H1 (cell line): ENCODE data around the gene HERC3. TPM values are rescaled to one million over a fixed set of nuclear protein-coding genes. Genes with fewer than 3 reads are reported as not detected.

Source experiments
- CTCF ChIA-PET: fragments of 300-600 bp; sonication (Branson Sonifier 250); formaldehyde crosslinking; loops from one replicate; lab custom pipeline; 2021; ENCODE audit not compliant: partially characterized antibody; lab: Charles Lee
- POLR2A ChIA-PET: fragments of 300-600 bp; sonication (Branson Sonifier 250); formaldehyde crosslinking; loops from one replicate; lab custom pipeline; 2021; ENCODE audit warnings: inconsistent platforms; ENCODE audit not compliant: partially characterized antibody; lab: Charles Lee
- DNase-seq, 2 experiments: peaks; one replicate each; pipeline versions ENCODE4 v3.0.0 to v3.0.0-alpha.2; 2010 to 2022; ENCODE audit warnings: low spot score in 2 of 2, low read depth in 1 of 2, mixed read lengths in 1 of 2
- FAIRE-seq: peaks from 2 replicates; lab custom pipeline; 2011; peaks lifted over from hg19 to GRCh38; lab: Jason Lieb, UNC
- H2AFZ ChIP-seq: 2 replicates; pipeline ENCODE4 v1.8.1; 2012; ENCODE audit warnings: low read length, inconsistent platforms
- H2AK5ac ChIP-seq: 2 replicates; pipeline ENCODE4 v1.6.1; 2013; ENCODE audit warnings: low read depth, low read length
- H2BK120ac ChIP-seq: replicated peaks from 2 replicates; pipeline ENCODE3; 2013; ENCODE audit warnings: low read depth, low read length, inconsistent platforms
- H2BK12ac ChIP-seq: 2 replicates; pipeline ENCODE4 v1.6.1; 2013; ENCODE audit warnings: low read depth, low read length
- H2BK15ac ChIP-seq: 2 replicates; pipeline ENCODE4 v1.6.1; 2013; ENCODE audit warnings: low read length
- H2BK20ac ChIP-seq: 2 replicates; pipeline ENCODE4 v1.6.1; 2013; ENCODE audit warnings: low read length
- H2BK5ac ChIP-seq: 2 replicates; pipeline ENCODE4 v1.6.1; 2013; ENCODE audit warnings: low read depth, low read length
- H3K14ac ChIP-seq: 2 replicates; pipeline ENCODE4 v1.6.1; 2013; ENCODE audit warnings: inconsistent platforms; ENCODE audit not compliant: insufficient read length
- H3K18ac ChIP-seq: 2 replicates; pipeline ENCODE4 v1.6.1; 2013; ENCODE audit warnings: low read length; ENCODE audit errors: extremely low read depth
- H3K23ac ChIP-seq: 2 replicates; pipeline ENCODE4 v1.6.1; 2013; ENCODE audit warnings: inconsistent platforms; ENCODE audit not compliant: insufficient read length
- H3K23me2 ChIP-seq: 2 replicates; pipeline ENCODE4 v1.6.1; 2013; ENCODE audit warnings: low read depth, low read length
- H3K27ac ChIP-seq: 2 replicates; pipeline ENCODE4 v1.6.1; 2011; ENCODE audit warnings: low read depth, low read length, inconsistent platforms
- H3K27me3 ChIP-seq, 4 experiments: replicated peaks in 1 of 4; 1 replicate in 1 of 4; 2 replicates in 3 of 4; pipeline versions ENCODE4 v1.6.1 to v1.8.1; 2011 to 2013; ENCODE audit warnings: low read length in 3 of 4, mild to moderate bottlenecking in 3 of 4, inconsistent platforms in 2 of 4, mixed read lengths in 2 of 4, moderate library complexity in 1 of 4; ENCODE audit not compliant: control insufficient read depth in 3 of 4, insufficient read depth in 3 of 4; ENCODE audit errors: extremely low read depth in 1 of 4
- H3K36me3 ChIP-seq, 4 experiments: 2 replicates each; pipeline versions ENCODE4 v1.6.1 to v1.8.1; 2011 to 2013; ENCODE audit warnings: mild to moderate bottlenecking in 4 of 4, low read length in 3 of 4, moderate library complexity in 2 of 4, control low read depth in 1 of 4, inconsistent platforms in 1 of 4; ENCODE audit not compliant: insufficient read depth in 4 of 4, control insufficient read depth in 2 of 4
- H3K4ac ChIP-seq: replicated peaks from 2 replicates; pipeline ENCODE3; 2013; ENCODE audit warnings: low read length, low read depth, mixed read lengths, inconsistent platforms; ENCODE audit not compliant: insufficient read length
- H3K4me1 ChIP-seq, 4 experiments: replicated peaks in 1 of 4; 1 replicate in 1 of 4; 2 replicates in 3 of 4; pipeline versions ENCODE4 v1.6.1 to v1.8.1; 2011 to 2013; ENCODE audit warnings: low read length in 3 of 4, inconsistent platforms in 2 of 4, mixed read lengths in 1 of 4; ENCODE audit not compliant: insufficient read depth in 4 of 4, control insufficient read depth in 3 of 4
- H3K4me2 ChIP-seq, 2 experiments: 2 replicates each; pipeline versions ENCODE4 v1.6.1 to v1.8.1; 2011 to 2013; ENCODE audit warnings: low read depth in 2 of 2, low read length in 2 of 2, control low read depth in 1 of 2, inconsistent platforms in 1 of 2, mild to moderate bottlenecking in 1 of 2; ENCODE audit not compliant: insufficient read depth in 1 of 2
- H3K4me3 ChIP-seq, 4 experiments: fragments of 200-600, 300-600 bp in 1 of 4; sonication (generic), shearing (Covaris generic), sonication (Bioruptor Twin) in 1 of 4; 2 replicates each; pipeline versions ENCODE4 v1.5.1 to v1.8.1; 2011 to 2016; ENCODE audit warnings: low read length in 4 of 4, low read depth in 3 of 4, control low read depth in 2 of 4, inconsistent platforms in 2 of 4, mild to moderate bottlenecking in 2 of 4, mixed read lengths in 1 of 4, moderate library complexity in 1 of 4; ENCODE audit not compliant: insufficient read depth in 2 of 4; ENCODE audit errors: extremely low read depth in 1 of 4
- H3K56ac ChIP-seq: replicated peaks from 2 replicates; pipeline ENCODE3; 2013; ENCODE audit warnings: low read depth, mild to moderate bottlenecking, mixed read lengths, low read length, inconsistent platforms; ENCODE audit not compliant: insufficient read length
- H3K79me1 ChIP-seq: 2 replicates; pipeline ENCODE4 v1.6.1; 2013; ENCODE audit warnings: low read depth, low read length, control low read depth
- H3K79me2 ChIP-seq, 2 experiments: 2 replicates each; pipeline versions ENCODE4 v1.6.1 to v1.8.1; 2012 to 2013; ENCODE audit warnings: low read length in 2 of 2, mild to moderate bottlenecking in 2 of 2, inconsistent platforms in 1 of 2; ENCODE audit not compliant: insufficient read depth in 2 of 2, control insufficient read depth in 1 of 2
- H3K9ac ChIP-seq, 4 experiments: replicated peaks in 1 of 4; 1 replicate in 1 of 4; 2 replicates in 3 of 4; pipeline versions ENCODE4 v1.6.1 to v1.8.1; 2011 to 2013; ENCODE audit warnings: low read depth in 3 of 4, low read length in 3 of 4, control low read depth in 2 of 4, mild to moderate bottlenecking in 2 of 4, moderate library complexity in 2 of 4, inconsistent platforms in 1 of 4; ENCODE audit errors: extremely low read depth in 1 of 4
- H3K9me3 ChIP-seq, 2 experiments: 2 replicates each; pipeline versions ENCODE4 v1.6.1 to v1.8.1; 2012 to 2013; ENCODE audit warnings: mild to moderate bottlenecking in 2 of 2, moderate library complexity in 2 of 2, control low read depth in 1 of 2, inconsistent platforms in 1 of 2, low read depth in 1 of 2, low read length in 1 of 2, mixed read lengths in 1 of 2; ENCODE audit not compliant: insufficient read depth in 2 of 2
- H4K20me1 ChIP-seq, 2 experiments: replicated peaks in 1 of 2; 2 replicates each; pipeline versions ENCODE3 to v1.8.1; 2011 to 2013; ENCODE audit warnings: inconsistent platforms in 2 of 2, low read length in 2 of 2, mild to moderate bottlenecking in 1 of 2; ENCODE audit not compliant: insufficient read depth in 2 of 2, control insufficient read depth in 1 of 2
- H4K5ac ChIP-seq: 2 replicates; pipeline ENCODE4 v1.6.1; 2013; ENCODE audit warnings: low read length, low read depth, mixed read lengths, inconsistent platforms; ENCODE audit not compliant: insufficient read length
- H4K8ac ChIP-seq: 2 replicates; pipeline ENCODE4 v1.8.0; 2013; ENCODE audit warnings: mild to moderate bottlenecking, moderate library complexity, low read length, inconsistent platforms; ENCODE audit not compliant: insufficient read depth; ENCODE audit errors: extremely low read depth
- H4K91ac ChIP-seq: replicated peaks from 2 replicates; pipeline ENCODE3; 2013; ENCODE audit warnings: low read length, mixed read lengths, inconsistent platforms; ENCODE audit not compliant: insufficient read length
- BRCA1 ChIP-seq: IDR thresholded peaks from 2 replicates; pipeline ENCODE4 v1.6.1; 2012; ENCODE audit warnings: low read depth, low read length, improper control_type of control experiment
- CREB1 ChIP-seq: IDR thresholded peaks from 2 replicates; pipeline ENCODE4 v1.6.1; 2012; ENCODE audit warnings: inconsistent platforms
- EP300 ChIP-seq, 2 experiments: IDR thresholded peaks; 1 replicate in 1 of 2; 2 replicates in 1 of 2; pipeline ENCODE4 v1.6.1; 2011 to 2012; ENCODE audit warnings: low read depth in 2 of 2, low read length in 2 of 2, mild to moderate bottlenecking in 2 of 2, borderline replicate concordance in 1 of 2, inconsistent platforms in 1 of 2, moderate library complexity in 1 of 2
- GTF2F1 ChIP-seq: IDR thresholded peaks from 2 replicates; pipeline ENCODE4 v1.6.1; 2012; ENCODE audit warnings: low read depth, low read length, improper control_type of control experiment, borderline replicate concordance
- HDAC6 ChIP-seq: IDR thresholded peaks from one replicate; pipeline ENCODE4 v1.7.1; 2012; ENCODE audit warnings: low read depth, mild to moderate bottlenecking, inconsistent platforms, low read length, moderate library complexity
- MAFK ChIP-seq: IDR thresholded peaks from 2 replicates; pipeline ENCODE4 v1.6.1; 2012; ENCODE audit warnings: low read depth, mild to moderate bottlenecking, improper control_type of control experiment, low read length
- NRF1 ChIP-seq: IDR thresholded peaks from 2 replicates; pipeline ENCODE4 v1.6.1; 2011; ENCODE audit warnings: mild to moderate bottlenecking, low read depth, low read length, improper control_type of control experiment
- PHF8 ChIP-seq: fragments of 200-600 bp; sonication (generic); conservative IDR thresholded peaks from 2 replicates; pipeline ENCODE4 v1.7.1; 2012; ENCODE audit warnings: low read depth, mild to moderate bottlenecking, inconsistent platforms, low read length, moderate library complexity
- RFX5 ChIP-seq: IDR thresholded peaks from 2 replicates; pipeline ENCODE4 v1.6.1; 2011; ENCODE audit warnings: low read depth, low read length, improper control_type of control experiment, borderline replicate concordance
- SIX5 ChIP-seq: IDR thresholded peaks from 2 replicates; pipeline ENCODE4 v1.6.1; 2011; ENCODE audit warnings: mild to moderate bottlenecking, low read depth, low read length
- SP2 ChIP-seq: IDR thresholded peaks from 2 replicates; pipeline ENCODE4 v1.6.1; 2012; ENCODE audit warnings: mild to moderate bottlenecking, low read length, inconsistent platforms
- TAF7 ChIP-seq: optimal IDR thresholded peaks from 2 replicates; pipeline ENCODE3; 2011; ENCODE audit warnings: low read depth, mild to moderate bottlenecking, inconsistent platforms, low read length, moderate library complexity, borderline replicate concordance
- TCF12 ChIP-seq: IDR thresholded peaks from 2 replicates; pipeline ENCODE4 v1.6.1; 2011; ENCODE audit warnings: low read depth, mild to moderate bottlenecking, low read length
- USF2 ChIP-seq: IDR thresholded peaks from 2 replicates; pipeline ENCODE4 v1.6.1; 2011; ENCODE audit warnings: low read length, improper control_type of control experiment
- WGBS, 2 experiments: shearing (Covaris generic) in 1 of 2; methylation state at CpG; one replicate each; pipeline versions ENCODE4 v1.1.6 to v1.1.7; 2013 to 2015; ENCODE audit warnings: low lambda C conversion rate in 2 of 2, mixed read lengths in 2 of 2, inconsistent platforms in 1 of 2, low coverage in 1 of 2, missing lambda C conversion rate in 1 of 2; ENCODE audit not compliant: insufficient replicate concordance in 2 of 2, insufficient coverage in 1 of 2, insufficient read length in 1 of 2; ENCODE audit errors: extremely low coverage in 1 of 2, missing lambda C conversion rate in 1 of 2; 5-methylcytosine and 5-hydroxymethylcytosine counted together
- polyA plus RNA-seq, 7 experiments: library from polyadenylated mRNA; depleted of rRNA in 3 of 7; stranded (reverse) in 5 of 7; unstranded in 2 of 7; fragments of >200 nt in 5 of 7; fragments of 200-250 nt in 2 of 7; gene quantifications; 1 replicate in 5 of 7; 2 replicates in 1 of 7; 4 replicates in 1 of 7; pipeline versions ENCODE4 v1.2.1 to v1.2.3, GENCODE V29; 2011 to 2013; ENCODE audit warnings: missing spikeins in 2 of 7, mixed read lengths in 2 of 7
- total RNA-seq: library from RNA; stranded (reverse); fragmentation: NEBNext Ultra II Directional; extraction: Animal tissue kit (Norgen Biotek cat#: 25700); gene quantifications from 2 replicates; pipeline ENCODE4 v1.2.1, GENCODE V29; 2021

Gene HERC3
- total and polyA plus RNA-seq, 2 of the 8 experiments (the other 6 are each of a cell fraction or from before 2014, with no cell fraction given): 1.4 to 5.7 TPM

- Histone ChIP-seq H3K36me3 (no peaks in the 10 kb centered on the region), H3K56ac (no peak overlapping the region), H3K23ac (no peak overlapping the region), H2AK5ac (no peak overlapping the region), H3K9ac (no peak overlapping the region), H3K9me3 (no peaks in the 10 kb centered on the region), H3K4me3 (no peak overlapping the region), H2BK120ac (no peak overlapping the region), H3K4me2 (no peak overlapping the region), H4K91ac (no peak overlapping the region), H2BK20ac (no peak overlapping the region), H2BK5ac (no peak overlapping the region), H3K4me1 (0 out of 7 replicates have a peak, but pooled peaks cover 0 to 3% (median 0%) of the 10 kb centered on the region in 4 experiments), H3K27me3 (no peaks in the 10 kb centered on the region), H2BK15ac (no peak overlapping the region), H3K14ac (no peak overlapping the region), H3K79me1 (no peaks in the 10 kb centered on the region), H3K23me2 (no peaks in the 10 kb centered on the region), H2BK12ac (no peak overlapping the region), H4K5ac (no peak overlapping the region), H3K18ac (no peak overlapping the region), H3K79me2 (no peaks in the 10 kb centered on the region), H4K20me1 (no peaks in the 10 kb centered on the region), H3K27ac (no peak overlapping the region), H2AFZ (no peak overlapping the region), H3K4ac (no peak overlapping the region), H4K8ac (no peak overlapping the region)
- FAIRE-seq (no peak), DNase-seq (no peak)
- 82% methylated on average over 2 of the region's 2 CpGs; no CpG with 5 or more reads in 1 of the 2 experiments for WGBS, 2 experiments
- ChIA-PET CTCF (interaction anchor here (1.0 to 3.5 kb wide), 4 partner anchors 10 to 75 kb away, joined by 3 to 16 read pairs (median 4); no protein-coding TSS in a partner anchor), POLR2A (no interaction called here)
- TF ChIP-seq TAF7: no peak
- TF ChIP-seq MAFK: no peak
- no peak for TF ChIP-seq EP300 (IDR thresholded peaks at IDR 0.05; ENCODE audit: borderline replicate concordance in 1 of 2, low read depth in 2 of 2, low read length in 2 of 2)
- TF ChIP-seq NRF1: no peak
- no peak for TF ChIP-seq USF2
- no peak for TF ChIP-seq TCF12
- no peak for TF ChIP-seq BRCA1
- no peak for TF ChIP-seq HDAC6
- TF ChIP-seq PHF8: no peak
- no peak for TF ChIP-seq CREB1
- no peak for TF ChIP-seq SIX5
- no peak for TF ChIP-seq SP2
- no peak for TF ChIP-seq RFX5
- no peak for TF ChIP-seq GTF2F1
These were observed 7.8 kb upstream of the HERC3 start for GRCh38 chr4:88584471-88584900.
